GM23338 (cell line): ENCODE data around the gene OSTC. TPM values are rescaled to one million over a fixed set of nuclear protein-coding genes. Genes with fewer than 3 reads are reported as not detected.

Source experiments
- ATAC-seq: fragments of 200-7000 bp; cut with Tn5 transposase; 3 replicates; pipeline ENCODE4 v1.9.1; 2020
- DNase-seq: peaks from one replicate; pipeline ENCODE4 v3.0.0-alpha.2; 2015; ENCODE audit warnings: low spot score
- H2AFZ ChIP-seq: fragments of 200-600 bp; sonication (generic); 2 replicates; pipeline ENCODE4 v1.8.0; 2016; ENCODE audit warnings: antibody characterized with exemption, mild to moderate bottlenecking, moderate library complexity
- H3F3A ChIP-seq: fragments of 200-600 bp; sonication (generic); replicated peaks from 2 replicates; pipeline ENCODE4 v1.8.0; 2017; ENCODE audit warnings: antibody characterized with exemption, mixed run types, low read depth
- H3K27ac ChIP-seq: fragments of 200-600 bp; sonication (generic); 2 replicates; pipeline ENCODE4 v1.6.1; 2016; ENCODE audit warnings: low read depth
- H3K27me3 ChIP-seq: fragments of 200-600 bp; sonication (generic); 2 replicates; pipeline ENCODE4 v1.8.0; 2016; ENCODE audit warnings: mild to moderate bottlenecking, mixed run types, moderate library complexity; ENCODE audit not compliant: insufficient read depth
- H3K36me3 ChIP-seq: fragments of 200-600 bp; sonication (generic); 2 replicates; pipeline ENCODE4 v1.8.0; 2016; ENCODE audit warnings: mild to moderate bottlenecking; ENCODE audit not compliant: insufficient read depth
- H3K4me1 ChIP-seq: fragments of 200-600 bp; sonication (generic); 2 replicates; pipeline ENCODE4 v1.8.0; 2016; ENCODE audit warnings: mild to moderate bottlenecking, moderate library complexity; ENCODE audit not compliant: insufficient read depth
- H3K4me2 ChIP-seq: fragments of 200-600 bp; sonication (generic); 2 replicates; pipeline ENCODE4 v1.7.1; 2017; ENCODE audit warnings: mixed run types
- H3K4me3 ChIP-seq: fragments of 200-600 bp; sonication (generic); 2 replicates; pipeline ENCODE4 v1.6.1; 2016; ENCODE audit warnings: mixed run types
- H3K79me2 ChIP-seq: fragments of 200-600 bp; sonication (generic); replicated peaks from 2 replicates; pipeline ENCODE4 v1.8.0; 2017; ENCODE audit warnings: mild to moderate bottlenecking; ENCODE audit not compliant: insufficient read depth
- H3K9me2 ChIP-seq: fragments of 200-600 bp; sonication (generic); 2 replicates; pipeline ENCODE4 v1.8.0; 2017; ENCODE audit not compliant: insufficient read depth
- H4K20me1 ChIP-seq: fragments of 200-600 bp; sonication (generic); replicated peaks from 2 replicates; pipeline ENCODE4 v1.8.0; 2017; ENCODE audit warnings: mild to moderate bottlenecking; ENCODE audit not compliant: insufficient read depth
- H3K27ac Mint-ChIP-seq: 2 replicates; pipeline ENCODE4 v1.8.0; 2020; ENCODE audit warnings: inconsistent platforms, mild to moderate bottlenecking, moderate library complexity, mixed read lengths
- H3K27me3 Mint-ChIP-seq: 3 replicates; pipeline ENCODE4 v1.8.0; 2022; ENCODE audit warnings: low read depth, mild to moderate bottlenecking, moderate library complexity, mixed read lengths, inconsistent platforms; ENCODE audit not compliant: insufficient read depth, poor library complexity
- H3K36me3 Mint-ChIP-seq: 3 replicates; pipeline ENCODE4 v1.8.0; 2021; ENCODE audit warnings: low read depth, mild to moderate bottlenecking, inconsistent platforms, moderate library complexity, mixed read lengths
- H3K4me1 Mint-ChIP-seq: 3 replicates; pipeline ENCODE4 v1.8.0; 2020; ENCODE audit warnings: mild to moderate bottlenecking, inconsistent platforms, mixed read lengths
- H3K4me3 Mint-ChIP-seq: 3 replicates; pipeline ENCODE4 v1.8.0; 2021; ENCODE audit warnings: moderate library complexity, mild to moderate bottlenecking, inconsistent platforms, mixed read lengths
- H3K9me3 Mint-ChIP-seq: 3 replicates; pipeline ENCODE4 v1.8.0; 2020; ENCODE audit warnings: moderate library complexity, mild to moderate bottlenecking, inconsistent platforms, mixed read lengths
- CREB1 ChIP-seq: fragments of 250-450 bp; sonication (Bioruptor Pico); IDR thresholded peaks from 2 replicates; pipeline ENCODE4 v1.5.0; 2020; ENCODE audit warnings: low read depth, mild to moderate bottlenecking, moderate library complexity
- JUNB ChIP-seq: IDR thresholded peaks from one replicate; pipeline ENCODE4 v1.6.1; 2016; ENCODE audit warnings: antibody characterized with exemption; ENCODE audit not compliant: unreplicated experiment
- NANOG ChIP-seq: IDR thresholded peaks from 2 replicates; pipeline ENCODE4 v1.6.1; 2016; ENCODE audit warnings: antibody characterized with exemption, borderline replicate concordance
- POLR2AphosphoS5 ChIP-seq: IDR thresholded peaks from 2 replicates; pipeline ENCODE4 v1.6.1; 2016; ENCODE audit warnings: antibody characterized with exemption, low read depth
- polyA plus RNA-seq: library from polyadenylated mRNA; unstranded; fragments of >200 nt; fragmentation: Nextera tagmentation; extraction: Ambion mirVana; gene quantifications from 2 replicates; pipeline ENCODE4 v1.2.1, GENCODE V29; 2016
- total RNA-seq: library from RNA; depleted of rRNA; stranded (reverse); fragments of >200 nt; shearing (Covaris generic); gene quantifications from 2 replicates; pipeline ENCODE4 v1.2.3, GENCODE V29; 2014
- TF ChIP-seq, protein P1 (sequence below): fragments of 250-450 bp; sonication (Bioruptor Pico); IDR thresholded peaks from 2 replicates; pipeline ENCODE4 v1.5.0; 2020; ENCODE audit warnings: mild to moderate bottlenecking, moderate library complexity
- TF ChIP-seq, protein P2 (sequence below): IDR thresholded peaks from one replicate; pipeline ENCODE4 v1.6.1; 2018; ENCODE audit warnings: antibody characterized with exemption; ENCODE audit not compliant: unreplicated experiment
- TF ChIP-seq, protein P3 (sequence below): IDR thresholded peaks from 2 replicates; pipeline ENCODE4 v1.6.1; 2016; ENCODE audit warnings: antibody characterized with exemption

OSTC gene
- total and polyA plus RNA-seq, 2 experiments from 2014 or later, result 142 to 311 TPM

DNA sequence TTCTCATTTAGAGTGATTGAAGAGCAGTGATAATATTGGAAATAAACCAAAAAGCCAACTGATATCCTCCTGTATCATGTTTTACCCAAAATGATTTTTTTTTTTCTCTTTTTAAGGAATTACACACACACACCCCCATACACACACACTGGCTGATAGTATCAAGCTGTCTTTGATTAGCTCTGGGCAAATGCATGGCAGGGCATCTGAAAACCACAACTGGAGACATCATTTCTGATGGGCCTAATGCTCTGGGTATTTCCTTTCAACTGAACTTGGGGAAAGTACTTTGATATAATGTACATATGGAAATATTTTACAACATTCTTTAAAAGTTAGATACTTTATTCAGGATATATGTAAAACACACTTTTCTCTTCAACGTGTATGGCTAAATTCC is 14.2 kb upstream of the OSTC start (continued):
- TF ChIP-seq, protein P1, sequence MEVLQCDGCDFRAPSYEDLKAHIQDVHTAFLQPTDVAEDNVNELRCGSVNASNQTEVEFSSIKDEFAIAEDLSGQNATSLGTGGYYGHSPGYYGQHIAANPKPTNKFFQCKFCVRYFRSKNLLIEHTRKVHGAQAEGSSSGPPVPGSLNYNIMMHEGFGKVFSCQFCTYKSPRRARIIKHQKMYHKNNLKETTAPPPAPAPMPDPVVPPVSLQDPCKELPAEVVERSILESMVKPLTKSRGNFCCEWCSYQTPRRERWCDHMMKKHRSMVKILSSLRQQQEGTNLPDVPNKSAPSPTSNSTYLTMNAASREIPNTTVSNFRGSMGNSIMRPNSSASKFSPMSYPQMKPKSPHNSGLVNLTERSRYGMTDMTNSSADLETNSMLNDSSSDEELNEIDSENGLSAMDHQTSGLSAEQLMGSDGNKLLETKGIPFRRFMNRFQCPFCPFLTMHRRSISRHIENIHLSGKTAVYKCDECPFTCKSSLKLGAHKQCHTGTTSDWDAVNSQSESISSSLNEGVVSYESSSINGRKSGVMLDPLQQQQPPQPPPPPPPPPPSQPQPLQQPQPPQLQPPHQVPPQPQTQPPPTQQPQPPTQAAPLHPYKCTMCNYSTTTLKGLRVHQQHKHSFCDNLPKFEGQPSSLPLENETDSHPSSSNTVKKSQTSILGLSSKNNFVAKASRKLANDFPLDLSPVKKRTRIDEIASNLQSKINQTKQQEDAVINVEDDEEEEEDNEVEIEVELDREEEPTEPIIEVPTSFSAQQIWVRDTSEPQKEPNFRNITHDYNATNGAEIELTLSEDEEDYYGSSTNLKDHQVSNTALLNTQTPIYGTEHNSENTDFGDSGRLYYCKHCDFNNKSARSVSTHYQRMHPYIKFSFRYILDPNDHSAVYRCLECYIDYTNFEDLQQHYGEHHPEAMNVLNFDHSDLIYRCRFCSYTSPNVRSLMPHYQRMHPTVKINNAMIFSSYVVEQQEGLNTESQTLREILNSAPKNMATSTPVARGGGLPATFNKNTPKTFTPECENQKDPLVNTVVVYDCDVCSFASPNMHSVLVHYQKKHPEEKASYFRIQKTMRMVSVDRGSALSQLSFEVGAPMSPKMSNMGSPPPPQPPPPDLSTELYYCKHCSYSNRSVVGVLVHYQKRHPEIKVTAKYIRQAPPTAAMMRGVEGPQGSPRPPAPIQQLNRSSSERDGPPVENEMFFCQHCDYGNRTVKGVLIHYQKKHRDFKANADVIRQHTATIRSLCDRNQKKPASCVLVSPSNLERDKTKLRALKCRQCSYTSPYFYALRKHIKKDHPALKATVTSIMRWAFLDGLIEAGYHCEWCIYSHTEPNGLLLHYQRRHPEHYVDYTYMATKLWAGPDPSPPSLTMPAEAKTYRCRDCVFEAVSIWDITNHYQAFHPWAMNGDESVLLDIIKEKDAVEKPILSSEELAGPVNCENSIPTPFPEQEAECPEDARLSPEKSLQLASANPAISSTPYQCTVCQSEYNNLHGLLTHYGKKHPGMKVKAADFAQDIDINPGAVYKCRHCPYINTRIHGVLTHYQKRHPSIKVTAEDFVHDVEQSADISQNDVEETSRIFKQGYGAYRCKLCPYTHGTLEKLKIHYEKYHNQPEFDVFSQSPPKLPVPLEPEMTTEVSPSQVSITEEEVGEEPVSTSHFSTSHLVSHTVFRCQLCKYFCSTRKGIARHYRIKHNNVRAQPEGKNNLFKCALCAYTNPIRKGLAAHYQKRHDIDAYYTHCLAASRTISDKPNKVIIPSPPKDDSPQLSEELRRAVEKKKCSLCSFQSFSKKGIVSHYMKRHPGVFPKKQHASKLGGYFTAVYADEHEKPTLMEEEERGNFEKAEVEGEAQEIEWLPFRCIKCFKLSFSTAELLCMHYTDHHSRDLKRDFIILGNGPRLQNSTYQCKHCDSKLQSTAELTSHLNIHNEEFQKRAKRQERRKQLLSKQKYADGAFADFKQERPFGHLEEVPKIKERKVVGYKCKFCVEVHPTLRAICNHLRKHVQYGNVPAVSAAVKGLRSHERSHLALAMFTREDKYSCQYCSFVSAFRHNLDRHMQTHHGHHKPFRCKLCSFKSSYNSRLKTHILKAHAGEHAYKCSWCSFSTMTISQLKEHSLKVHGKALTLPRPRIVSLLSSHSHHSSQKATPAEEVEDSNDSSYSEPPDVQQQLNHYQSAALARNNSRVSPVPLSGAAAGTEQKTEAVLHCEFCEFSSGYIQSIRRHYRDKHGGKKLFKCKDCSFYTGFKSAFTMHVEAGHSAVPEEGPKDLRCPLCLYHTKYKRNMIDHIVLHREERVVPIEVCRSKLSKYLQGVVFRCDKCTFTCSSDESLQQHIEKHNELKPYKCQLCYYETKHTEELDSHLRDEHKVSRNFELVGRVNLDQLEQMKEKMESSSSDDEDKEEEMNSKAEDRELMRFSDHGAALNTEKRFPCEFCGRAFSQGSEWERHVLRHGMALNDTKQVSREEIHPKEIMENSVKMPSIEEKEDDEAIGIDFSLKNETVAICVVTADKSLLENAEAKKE (CRISPR knock-in tag), result no peak
- TF ChIP-seq CREB1 (CRISPR knock-in tag), result no peak
- TF ChIP-seq POLR2AphosphoS5, result no peak
- TF ChIP-seq, protein P2, sequence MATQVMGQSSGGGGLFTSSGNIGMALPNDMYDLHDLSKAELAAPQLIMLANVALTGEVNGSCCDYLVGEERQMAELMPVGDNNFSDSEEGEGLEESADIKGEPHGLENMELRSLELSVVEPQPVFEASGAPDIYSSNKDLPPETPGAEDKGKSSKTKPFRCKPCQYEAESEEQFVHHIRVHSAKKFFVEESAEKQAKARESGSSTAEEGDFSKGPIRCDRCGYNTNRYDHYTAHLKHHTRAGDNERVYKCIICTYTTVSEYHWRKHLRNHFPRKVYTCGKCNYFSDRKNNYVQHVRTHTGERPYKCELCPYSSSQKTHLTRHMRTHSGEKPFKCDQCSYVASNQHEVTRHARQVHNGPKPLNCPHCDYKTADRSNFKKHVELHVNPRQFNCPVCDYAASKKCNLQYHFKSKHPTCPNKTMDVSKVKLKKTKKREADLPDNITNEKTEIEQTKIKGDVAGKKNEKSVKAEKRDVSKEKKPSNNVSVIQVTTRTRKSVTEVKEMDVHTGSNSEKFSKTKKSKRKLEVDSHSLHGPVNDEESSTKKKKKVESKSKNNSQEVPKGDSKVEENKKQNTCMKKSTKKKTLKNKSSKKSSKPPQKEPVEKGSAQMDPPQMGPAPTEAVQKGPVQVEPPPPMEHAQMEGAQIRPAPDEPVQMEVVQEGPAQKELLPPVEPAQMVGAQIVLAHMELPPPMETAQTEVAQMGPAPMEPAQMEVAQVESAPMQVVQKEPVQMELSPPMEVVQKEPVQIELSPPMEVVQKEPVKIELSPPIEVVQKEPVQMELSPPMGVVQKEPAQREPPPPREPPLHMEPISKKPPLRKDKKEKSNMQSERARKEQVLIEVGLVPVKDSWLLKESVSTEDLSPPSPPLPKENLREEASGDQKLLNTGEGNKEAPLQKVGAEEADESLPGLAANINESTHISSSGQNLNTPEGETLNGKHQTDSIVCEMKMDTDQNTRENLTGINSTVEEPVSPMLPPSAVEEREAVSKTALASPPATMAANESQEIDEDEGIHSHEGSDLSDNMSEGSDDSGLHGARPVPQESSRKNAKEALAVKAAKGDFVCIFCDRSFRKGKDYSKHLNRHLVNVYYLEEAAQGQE, result no peak
- TF ChIP-seq NANOG, result no peak

DNA sequence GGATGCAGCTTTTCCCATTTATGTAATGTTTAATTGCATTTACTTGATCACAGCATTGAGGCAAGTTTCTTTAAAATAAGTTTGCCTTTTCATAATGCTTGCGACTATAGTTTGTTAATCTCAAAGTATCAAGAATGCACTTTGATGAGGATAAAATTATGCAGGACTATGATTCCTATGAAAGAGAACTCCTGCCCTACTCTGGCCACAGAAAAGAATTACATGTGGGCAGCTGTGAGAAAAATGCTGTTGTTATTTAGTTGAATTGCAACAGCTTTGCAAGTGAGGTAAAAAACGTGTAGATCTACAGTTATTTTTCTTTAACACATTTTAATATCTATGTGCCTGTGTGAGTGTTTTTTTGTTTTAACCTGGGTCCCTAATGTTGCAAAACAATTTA is 12.5 kb upstream of the OSTC start:
- no peaks in the 10 kb centered on the region for H3K9me2 ChIP-seq
- peaks cover 12% of the 10 kb centered on the region; the same call in 1 of the 2 replicates for H3K36me3 ChIP-seq
- Mint-ChIP-seq H3K36me3 (peaks cover 32% of the 10 kb centered on the region), H3K27me3 (no peaks in the 10 kb centered on the region), H3K27ac (no peak overlapping the region), H3K4me3 (no peak overlapping the region), H3K9me3 (no peaks in the 10 kb centered on the region), H3K4me1 (no peaks in the 10 kb centered on the region; the same call in 2 of the 3 replicates)
- no peaks in the 10 kb centered on the region for H3K4me1 ChIP-seq
- H4K20me1 ChIP-seq, result no peaks in the 10 kb centered on the region
- no peak overlapping the region for H3K27ac ChIP-seq
- DNase-seq (no peak), ATAC-seq (no peak)
- no peak overlapping the region for H3K4me3 ChIP-seq
- no peaks in the 10 kb centered on the region for H3K79me2 ChIP-seq
- H3K4me2 ChIP-seq, result no peak overlapping the region
- no peaks in the 10 kb centered on the region for H3K27me3 ChIP-seq
- H3F3A ChIP-seq, result peaks cover 6% of the 10 kb centered on the region; the same call in 1 of the 2 replicates
- H2AFZ ChIP-seq, result no peak overlapping the region
- TF ChIP-seq, protein P3, sequence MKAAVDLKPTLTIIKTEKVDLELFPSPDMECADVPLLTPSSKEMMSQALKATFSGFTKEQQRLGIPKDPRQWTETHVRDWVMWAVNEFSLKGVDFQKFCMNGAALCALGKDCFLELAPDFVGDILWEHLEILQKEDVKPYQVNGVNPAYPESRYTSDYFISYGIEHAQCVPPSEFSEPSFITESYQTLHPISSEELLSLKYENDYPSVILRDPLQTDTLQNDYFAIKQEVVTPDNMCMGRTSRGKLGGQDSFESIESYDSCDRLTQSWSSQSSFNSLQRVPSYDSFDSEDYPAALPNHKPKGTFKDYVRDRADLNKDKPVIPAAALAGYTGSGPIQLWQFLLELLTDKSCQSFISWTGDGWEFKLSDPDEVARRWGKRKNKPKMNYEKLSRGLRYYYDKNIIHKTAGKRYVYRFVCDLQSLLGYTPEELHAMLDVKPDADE, result no peak
- no peak for TF ChIP-seq JUNB
